ENCODE data around the gene USHBP1.
A peak's percentile ranks its signal among the peaks of the same experiment; 100 is the strongest.

USHBP1 gene

GRCh38 chr19:17237747-17238706, 26.5 kb downstream of the USHBP1 start:
- DNase-seq = no peak

GRCh38 chr19:17236811-17237543, 27.6 kb downstream of the USHBP1 start:
- DNase-seq = no peak

- DNase-seq = no peak
Measured at GRCh38 chr19:17235971-17236777, 28.4 kb downstream of the USHBP1 start.

- DNase-seq = no peak
Measured at GRCh38 chr19:17235300-17235970, 29.1 kb downstream of the USHBP1 start.

- DNase-seq = no peak
Measured at GRCh38 chr19:17234911-17235299, 29.6 kb downstream of the USHBP1 start.

- no peak for DNase-seq
Measured at GRCh38 chr19:17232258-17232657, 32.3 kb downstream of the USHBP1 start.

GRCh38 chr19:17229890-17230289, 34.7 kb downstream of the USHBP1 start:
- no peak for DNase-seq

GRCh38 chr19:17227798-17228367, 36.7 kb downstream of the USHBP1 start:
- no peak for DNase-seq

GRCh38 chr19:17226002-17226933, 38.3 kb downstream of the USHBP1 start, which contains the start of gene OCEL1:
OCEL1 (plus strand) TSS chr19:17226226; CDS start chr19:17226248, 22 bp downstream.
- DNase-seq = peak; percentile 95

- no peak for DNase-seq
Measured at GRCh38 chr19:17225053-17225452, 39.5 kb downstream of the USHBP1 start.

GRCh38 chr19:17220207-17220758, 44.3 kb downstream of the USHBP1 start:
- no peak for DNase-seq

GRCh38 chr19:17219286-17219685, 45.3 kb downstream of the USHBP1 start:
- no peak for DNase-seq

- DNase-seq = no peak
Measured at GRCh38 chr19:17216058-17216670, 48.4 kb downstream of the USHBP1 start.

GRCh38 chr19:17215127-17215971, 49.2 kb downstream of the USHBP1 start, which contains the start of gene USE1:
USE1 (plus strand) TSS chr19:17215357; CDS start chr19:17215406, 49 bp downstream.
- peak; percentile 80 for DNase-seq

- DNase-seq = no peak
Measured at GRCh38 chr19:17214508-17215126, 49.9 kb downstream of the USHBP1 start.

- DNase-seq = no peak
Measured at GRCh38 chr19:17213334-17213733, 51.2 kb downstream of the USHBP1 start.

- DNase-seq = no peak
Measured at GRCh38 chr19:17211547-17212446, 52.7 kb downstream of the USHBP1 start.

Data from DMS 273 treated with DMSO at 0.1 percent for 48 hours (cell line).